SU-DHL-6 (cell line): ENCODE measurements around the gene TGM2.

ENCODE experiments used
- EZH2phosphoT487 ChIP-seq: fragments of 200-600 bp; sonication (generic), shearing (Covaris generic); conservative IDR thresholded peaks from 2 replicates; pipeline ENCODE4 v1.6.1; 2018; ENCODE audit warnings: mild to moderate bottlenecking, antibody characterized with exemption, low read length, moderate library complexity, mixed read lengths
- TF ChIP-seq, protein P1 (sequence below): fragments of 200-600 bp; sonication (generic); IDR thresholded peaks from one replicate; pipeline ENCODE4 v1.5.1; 2017; ENCODE audit warnings: antibody characterized with exemption, mild to moderate bottlenecking, low read length, moderate library complexity; ENCODE audit not compliant: insufficient read depth, poor library complexity, severe bottlenecking

GRCh38 chr20:38092260-38092857 lies 72.7 kb downstream of the TGM2 start:
- TF ChIP-seq, protein P1, sequence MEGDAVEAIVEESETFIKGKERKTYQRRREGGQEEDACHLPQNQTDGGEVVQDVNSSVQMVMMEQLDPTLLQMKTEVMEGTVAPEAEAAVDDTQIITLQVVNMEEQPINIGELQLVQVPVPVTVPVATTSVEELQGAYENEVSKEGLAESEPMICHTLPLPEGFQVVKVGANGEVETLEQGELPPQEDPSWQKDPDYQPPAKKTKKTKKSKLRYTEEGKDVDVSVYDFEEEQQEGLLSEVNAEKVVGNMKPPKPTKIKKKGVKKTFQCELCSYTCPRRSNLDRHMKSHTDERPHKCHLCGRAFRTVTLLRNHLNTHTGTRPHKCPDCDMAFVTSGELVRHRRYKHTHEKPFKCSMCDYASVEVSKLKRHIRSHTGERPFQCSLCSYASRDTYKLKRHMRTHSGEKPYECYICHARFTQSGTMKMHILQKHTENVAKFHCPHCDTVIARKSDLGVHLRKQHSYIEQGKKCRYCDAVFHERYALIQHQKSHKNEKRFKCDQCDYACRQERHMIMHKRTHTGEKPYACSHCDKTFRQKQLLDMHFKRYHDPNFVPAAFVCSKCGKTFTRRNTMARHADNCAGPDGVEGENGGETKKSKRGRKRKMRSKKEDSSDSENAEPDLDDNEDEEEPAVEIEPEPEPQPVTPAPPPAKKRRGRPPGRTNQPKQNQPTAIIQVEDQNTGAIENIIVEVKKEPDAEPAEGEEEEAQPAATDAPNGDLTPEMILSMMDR, result no peak
- TF ChIP-seq EZH2phosphoT487, result no peak
